Stimulated activated CD4-positive, alpha-beta T cell treated with anti-CD3 and anti-CD28 coated beads, Interleukin-2, amount 100 ng/mL, for 4 hours (primary cell): ENCODE measurements around the gene SOX15.
"Not testable (repeated sequence)": the region's sequence is repeated elsewhere in the genome, so short reads cannot be mapped to it uniquely, and the experiment has no call there.

Experiments used
- DNase-seq: peaks from one replicate; pipeline ENCODE4 v3.0.0-alpha.2; 2020; ENCODE audit warnings: low read depth

The SOX15 gene

DNA sequence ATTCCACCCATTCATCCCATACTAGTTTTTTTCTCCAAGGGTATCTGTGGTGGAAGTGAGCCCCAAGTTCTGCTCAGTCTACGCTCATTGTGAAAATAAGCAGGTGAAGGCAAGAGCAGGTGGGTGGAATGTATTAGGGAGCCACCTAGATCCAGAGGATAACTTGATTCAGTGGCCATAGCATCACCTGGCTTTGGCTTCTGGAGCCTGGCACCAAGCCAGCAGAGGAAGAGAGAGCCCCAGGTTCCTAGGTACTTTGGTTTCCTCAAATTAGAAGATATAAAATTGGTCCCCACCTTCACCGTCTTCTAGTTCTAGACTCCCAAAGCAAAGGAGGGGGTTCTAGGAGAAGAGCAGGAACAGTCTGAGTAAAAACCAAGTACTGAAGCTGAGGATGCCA, 20.7 kb upstream of the SOX15 start:
- DNase-seq: no peak

DNA sequence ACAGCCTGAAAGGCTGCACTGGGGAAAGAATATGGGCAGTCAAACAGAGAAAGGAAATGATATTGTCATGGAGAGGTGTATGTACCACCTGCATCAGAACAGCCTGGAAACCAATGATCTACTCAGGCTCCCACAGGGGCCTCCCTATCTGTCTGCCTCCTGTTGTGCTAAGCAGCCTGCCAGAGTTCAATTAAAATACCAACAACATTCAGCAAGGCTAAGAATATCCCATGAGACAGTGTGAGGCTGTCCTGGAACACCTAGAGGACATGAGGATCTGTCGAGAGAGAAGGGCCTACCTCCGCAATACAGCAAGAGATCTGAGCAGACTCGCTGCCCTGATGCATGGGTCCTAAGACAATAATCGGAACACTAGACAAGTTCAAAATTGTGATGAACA, 16.4 kb upstream of the SOX15 start:
- no peak for DNase-seq

DNA sequence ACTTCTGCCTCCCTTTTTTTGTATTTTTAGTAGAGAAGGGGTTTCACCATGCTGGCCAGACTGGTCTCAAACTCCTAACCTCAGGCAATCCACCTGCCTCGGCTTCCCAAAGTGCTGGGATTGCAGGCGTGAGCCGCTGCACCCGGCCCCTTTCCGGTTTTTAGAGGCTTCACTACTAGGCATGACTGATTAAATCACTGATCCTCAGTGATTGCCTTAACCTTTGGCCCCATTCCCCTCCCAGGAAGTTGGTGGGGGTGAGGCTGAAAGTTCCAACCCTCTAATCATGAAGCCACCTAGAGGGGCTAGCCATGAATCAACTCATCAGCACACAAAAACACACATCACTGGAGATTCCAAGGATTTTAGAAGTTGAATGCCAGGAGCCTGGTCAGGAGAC, 7.7 kb upstream of the SOX15 start:
- not testable (repeated sequence) for DNase-seq

DNA sequence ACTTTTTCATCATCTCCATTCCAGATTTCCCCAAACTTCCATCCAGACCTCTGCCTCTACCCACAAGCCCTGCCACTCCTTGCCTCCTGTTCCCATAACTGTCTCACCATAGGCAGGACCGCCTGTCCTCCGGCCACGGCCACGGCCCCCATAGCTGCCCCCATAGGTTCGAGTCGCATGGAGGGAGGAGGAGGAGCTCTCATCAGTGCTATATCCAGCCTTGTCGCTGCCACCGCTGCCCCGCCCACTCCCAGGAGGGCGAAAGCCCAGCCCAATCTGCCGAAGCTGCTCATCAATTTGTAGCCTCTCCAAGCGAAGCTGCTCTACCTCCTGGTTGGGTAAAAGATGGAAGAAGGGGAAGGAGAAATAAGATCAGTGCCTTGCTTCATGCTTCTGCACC, 3.4 kb upstream of the SOX15 start:
- DNase-seq: no peak

DNA sequence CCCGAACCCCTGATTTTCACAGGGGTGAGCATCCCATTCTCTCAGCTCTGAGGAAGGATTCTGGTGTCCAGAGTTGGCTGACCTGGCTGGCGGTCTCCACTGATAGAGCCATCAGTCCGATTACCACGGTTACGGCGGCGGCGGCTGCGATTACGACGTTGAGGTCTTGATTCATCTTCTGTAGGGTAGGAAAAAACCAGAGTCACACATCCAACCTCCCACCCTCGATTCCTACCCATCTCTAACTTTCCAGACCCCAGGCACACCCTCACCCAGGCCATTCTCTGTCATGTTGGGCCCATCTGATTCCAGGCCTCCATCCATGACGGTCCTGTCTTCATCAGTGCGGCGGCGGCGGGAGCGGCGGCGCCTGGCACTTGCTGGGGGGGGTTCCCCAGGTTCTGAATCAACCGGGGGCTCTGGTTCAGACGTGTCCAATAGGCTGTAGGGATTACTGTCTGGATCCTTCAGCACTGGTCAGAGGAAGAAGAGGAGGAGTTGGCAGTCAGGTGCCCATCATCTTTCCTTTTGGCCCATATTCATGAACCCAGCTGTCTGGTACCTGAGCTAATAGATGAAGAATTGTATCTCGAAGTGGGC, 2.6 kb upstream of the SOX15 start:
- DNase-seq: no peak

DNA sequence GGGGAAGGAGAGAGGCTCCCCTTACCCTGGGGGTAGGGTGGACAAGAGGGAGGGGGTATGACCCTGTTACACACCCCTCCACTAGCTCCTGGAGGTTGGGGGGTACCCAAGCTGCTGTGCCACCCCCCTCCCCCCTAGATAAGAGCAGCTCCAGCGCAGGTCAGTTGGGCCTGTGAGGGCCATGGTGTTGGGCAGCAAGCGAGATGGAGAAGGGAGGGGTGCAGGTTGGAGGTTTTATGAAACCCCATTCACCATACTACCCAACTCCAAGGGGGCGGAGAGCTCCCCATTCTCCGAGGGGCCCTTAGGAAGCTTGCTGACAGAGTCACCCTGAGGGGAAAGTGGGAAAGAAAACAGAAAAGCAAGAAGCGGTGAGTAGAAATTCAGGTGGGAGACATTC, 1.7 kb upstream of the SOX15 start:
- DNase-seq: no peak

DNA sequence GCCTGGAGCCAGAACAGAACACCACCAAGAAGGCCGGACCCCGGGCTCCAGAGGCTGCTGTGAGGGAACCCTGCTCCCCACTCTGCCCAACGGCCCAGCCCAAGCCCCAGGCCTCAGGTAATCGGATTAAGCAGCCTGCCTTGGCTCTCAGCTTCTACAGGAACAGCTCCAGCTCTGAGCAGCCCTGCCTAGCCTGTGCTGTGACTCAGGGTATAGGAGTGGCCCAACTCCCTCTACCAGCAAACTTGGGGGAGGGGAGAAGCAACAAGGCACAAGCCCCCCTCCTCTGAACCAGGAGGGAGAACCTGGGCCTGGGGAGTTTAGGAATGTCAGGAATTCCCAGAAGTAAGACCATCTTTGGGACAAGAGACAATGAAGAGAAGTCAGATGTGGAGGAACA, 849 bp upstream of the SOX15 start:
- no peak for DNase-seq

DNA sequence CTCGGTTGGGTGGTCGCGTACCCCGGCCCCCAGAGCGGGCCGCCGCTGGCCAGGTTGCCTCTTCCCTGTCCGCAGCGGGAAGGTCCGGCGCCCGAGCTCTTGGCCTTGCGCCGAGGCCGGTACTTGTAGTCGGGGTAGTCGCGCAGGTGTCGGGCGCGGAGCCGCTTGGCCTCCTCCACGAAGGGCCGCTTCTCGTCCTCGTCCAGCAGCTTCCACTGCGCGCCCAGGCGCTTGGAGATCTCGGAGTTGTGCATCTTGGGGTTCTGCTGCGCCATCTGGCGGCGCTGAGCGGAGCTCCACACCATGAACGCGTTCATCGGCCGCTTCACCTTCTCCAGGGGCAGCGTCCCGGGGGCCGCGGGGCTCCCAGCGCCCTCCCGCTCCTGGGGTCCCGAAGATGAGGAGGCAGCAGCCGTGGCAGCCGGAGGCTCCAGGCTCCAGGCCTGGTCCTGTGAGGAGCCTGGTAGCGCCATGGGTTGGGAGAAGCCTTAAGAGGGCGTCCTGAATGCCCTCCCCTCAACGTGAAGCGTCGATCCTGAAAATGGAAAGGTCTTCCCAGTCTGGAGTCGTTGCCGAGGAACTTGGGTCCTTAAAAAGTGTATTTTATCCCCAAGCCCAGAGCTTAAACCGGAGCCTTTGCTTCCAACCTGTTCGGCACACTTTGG, 558 bp downstream of the SOX15 start:
- peak; percentile 46 for DNase-seq

DNA sequence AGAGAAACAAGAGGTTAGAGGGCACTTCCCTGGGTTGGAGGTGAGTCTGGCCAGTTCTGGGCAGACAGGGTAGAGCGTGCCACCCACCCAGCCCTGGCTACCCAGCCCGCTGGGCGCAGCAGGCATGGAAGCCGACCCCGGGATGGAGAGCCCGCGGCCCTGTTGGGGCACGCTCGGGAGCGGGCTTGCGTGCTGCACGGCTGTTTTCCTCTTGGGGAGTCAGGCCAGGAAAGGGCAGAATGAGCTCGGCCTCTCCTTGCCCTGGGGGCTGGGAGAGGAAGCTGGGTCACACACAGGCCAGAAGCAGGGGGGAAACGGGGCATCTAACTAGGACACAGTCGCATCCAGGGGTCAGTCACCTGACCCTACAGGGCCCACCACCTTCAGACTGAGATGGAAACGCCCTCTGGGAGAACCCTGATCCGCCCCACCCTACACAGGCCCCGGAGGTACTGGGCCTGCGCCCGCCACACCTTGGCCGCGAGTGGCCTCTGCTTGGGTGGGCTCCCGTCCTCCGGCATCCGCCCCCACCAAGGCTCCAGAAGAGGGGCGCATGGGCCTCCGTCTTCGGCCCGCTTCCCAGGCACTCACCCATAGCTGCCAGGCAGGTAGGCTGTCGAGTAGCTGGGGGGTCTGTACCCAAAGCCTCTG, 1.2 kb downstream of the SOX15 start:
- DNase-seq: no peak

DNA sequence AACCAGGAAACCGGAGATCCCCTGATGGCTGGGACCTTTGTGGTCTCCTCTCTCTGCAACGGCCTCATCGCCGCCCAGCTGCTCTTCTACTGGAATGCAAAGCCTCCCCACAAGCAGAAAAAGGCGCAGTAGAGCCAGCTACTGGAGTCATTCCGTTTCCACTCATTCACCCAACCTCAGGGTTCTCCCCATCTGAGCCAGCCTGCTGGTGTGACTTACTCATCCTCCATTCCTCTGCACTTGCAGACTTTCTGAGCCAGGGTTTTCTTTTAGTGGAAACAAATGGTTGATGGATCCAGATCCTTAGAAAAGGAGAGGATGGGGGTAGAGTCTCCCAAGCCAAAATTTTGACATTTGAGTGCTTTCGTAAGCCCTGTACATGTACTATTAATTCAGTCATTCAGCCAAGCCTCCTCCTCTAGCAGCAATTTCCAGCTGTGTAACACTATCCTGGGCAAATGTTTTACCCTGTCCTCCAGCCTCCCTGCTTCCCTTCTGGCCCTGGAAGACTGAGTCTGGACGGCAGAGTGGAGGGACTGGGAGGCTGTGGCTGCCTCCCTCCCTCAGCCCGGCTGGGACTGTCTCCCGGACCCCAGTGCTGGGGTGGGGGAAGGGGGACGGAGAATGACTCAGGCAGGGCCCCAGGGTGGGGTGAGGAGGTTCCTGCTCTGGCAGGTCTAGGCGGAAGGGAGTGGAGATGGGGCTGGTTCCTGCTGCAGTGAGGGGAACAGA, 2.3 kb downstream of the SOX15 start:
- no peak for DNase-seq

DNA sequence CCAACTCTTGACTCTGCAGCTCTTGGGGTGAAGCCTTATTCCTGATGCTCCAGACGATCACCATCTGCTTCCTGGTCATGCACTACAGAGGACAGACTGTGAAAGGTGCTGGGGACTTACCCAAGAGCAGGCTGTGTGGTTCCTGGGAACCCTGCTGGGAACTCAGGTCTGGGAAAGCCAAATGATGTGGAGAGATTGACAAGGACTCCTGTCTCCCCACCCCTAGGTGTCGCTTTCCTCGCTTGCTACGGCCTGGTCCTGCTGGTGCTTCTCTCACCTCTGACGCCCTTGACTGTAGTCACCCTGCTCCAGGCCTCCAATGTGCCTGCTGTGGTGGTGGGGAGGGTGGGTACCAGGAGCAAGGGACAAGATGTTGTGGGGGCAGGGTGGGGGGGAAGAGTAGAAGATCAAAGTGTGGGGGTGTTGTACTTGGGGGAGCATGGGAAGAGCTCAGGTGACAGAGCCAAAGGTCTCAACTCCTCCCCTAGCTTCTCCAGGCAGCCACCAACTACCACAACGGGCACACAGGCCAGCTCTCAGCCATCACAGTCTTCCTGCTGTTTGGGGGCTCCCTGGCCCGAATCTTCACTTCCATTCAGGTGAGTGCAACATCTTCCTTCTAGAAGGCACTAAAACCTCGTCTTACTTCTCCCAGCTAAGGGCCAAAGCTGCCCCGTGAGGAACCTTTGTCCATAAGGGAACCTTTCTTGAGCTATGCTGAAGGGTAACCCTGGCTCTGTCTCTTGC, 3.0 kb downstream of the SOX15 start:
- DNase-seq: no peak

DNA sequence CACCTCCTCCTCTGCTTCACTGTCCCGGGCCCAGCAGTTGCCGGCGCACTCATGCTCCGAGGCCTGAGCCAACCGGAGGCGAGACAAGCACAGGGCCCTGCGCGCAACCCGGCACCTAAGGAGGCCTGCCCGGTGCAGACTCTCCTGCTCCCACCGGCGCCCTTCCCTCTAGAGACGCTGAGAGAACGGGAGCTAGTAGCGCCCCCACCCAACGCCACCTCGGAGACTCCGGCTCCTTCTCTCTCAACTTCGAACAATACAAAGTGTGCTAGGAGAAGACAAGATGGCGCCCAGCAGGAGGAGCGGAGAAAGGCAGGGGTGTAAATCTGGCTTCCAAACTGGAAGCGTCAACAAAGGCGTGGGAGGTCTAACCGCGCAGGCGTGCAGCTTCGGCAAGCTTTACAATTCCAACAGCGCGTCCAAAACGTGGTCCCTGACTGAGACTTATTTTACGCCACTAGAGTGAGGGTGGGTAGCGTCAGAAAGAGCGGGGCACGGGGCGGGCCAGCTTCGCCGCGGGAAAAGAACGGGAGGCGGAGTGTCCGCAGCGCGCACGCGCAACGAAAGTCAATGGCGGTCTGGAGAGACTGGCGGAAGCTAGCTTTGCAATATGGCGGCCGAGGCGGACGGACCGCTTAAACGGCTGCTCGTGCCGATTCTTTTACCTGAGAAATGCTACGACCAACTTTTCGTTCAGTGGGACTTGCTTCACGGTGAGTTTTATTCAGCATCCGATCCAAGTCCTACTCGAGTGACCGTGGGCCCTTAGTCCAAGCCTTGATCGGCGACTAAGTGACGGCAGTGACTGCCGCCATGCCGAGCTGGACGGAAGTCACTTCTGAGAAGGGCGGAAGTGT, 6.4 kb downstream of the SOX15 start, which contains the start of gene MPDU1:
MPDU1 (plus strand) TSS at position 600 of the 857 bp plus-strand sequence; CDS start at position 611, 11 bp downstream.
- DNase-seq: peak; percentile 91

DNA sequence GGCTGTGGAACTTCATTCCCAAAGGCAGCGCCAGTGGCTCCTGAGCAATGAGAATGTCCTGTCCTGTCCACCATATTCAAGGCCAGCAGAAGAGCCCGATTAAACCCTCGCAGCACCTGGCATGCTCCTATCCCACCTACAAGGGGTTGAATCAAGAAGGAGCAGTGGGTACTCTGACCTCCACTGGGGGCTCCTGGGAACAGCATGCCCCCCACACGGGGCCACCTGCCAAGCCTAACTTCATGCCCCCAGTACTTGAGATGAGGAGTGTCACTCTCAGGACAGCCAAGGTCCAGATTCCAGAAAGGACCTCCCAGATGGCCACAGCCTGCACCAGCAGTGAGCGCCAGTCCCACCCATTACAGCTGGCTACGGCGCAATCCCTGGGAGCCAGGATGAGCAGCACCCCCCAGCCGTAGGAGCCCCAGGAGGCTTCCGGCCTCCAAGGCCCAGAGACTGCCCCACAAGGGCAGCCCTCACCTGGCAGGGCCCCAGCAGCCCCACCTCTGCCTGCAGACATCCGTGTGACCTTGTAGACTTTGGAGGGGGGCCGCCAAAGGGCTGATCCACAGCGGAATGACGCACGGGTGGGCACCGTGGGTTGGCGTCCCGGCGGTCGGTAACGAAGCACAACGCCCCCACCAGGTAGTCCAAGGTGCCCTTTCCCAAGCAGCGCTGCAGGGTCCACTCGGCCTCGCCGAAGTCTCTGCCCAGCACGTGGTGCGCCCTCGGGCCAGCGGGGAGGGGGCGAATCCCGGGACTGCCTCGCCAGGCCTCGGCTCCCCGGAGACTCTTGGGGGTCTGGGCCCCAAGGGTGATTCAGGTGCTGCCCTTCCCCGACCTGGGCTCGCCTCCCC, 7.3 kb downstream of the SOX15 start:
- no peak for DNase-seq

DNA sequence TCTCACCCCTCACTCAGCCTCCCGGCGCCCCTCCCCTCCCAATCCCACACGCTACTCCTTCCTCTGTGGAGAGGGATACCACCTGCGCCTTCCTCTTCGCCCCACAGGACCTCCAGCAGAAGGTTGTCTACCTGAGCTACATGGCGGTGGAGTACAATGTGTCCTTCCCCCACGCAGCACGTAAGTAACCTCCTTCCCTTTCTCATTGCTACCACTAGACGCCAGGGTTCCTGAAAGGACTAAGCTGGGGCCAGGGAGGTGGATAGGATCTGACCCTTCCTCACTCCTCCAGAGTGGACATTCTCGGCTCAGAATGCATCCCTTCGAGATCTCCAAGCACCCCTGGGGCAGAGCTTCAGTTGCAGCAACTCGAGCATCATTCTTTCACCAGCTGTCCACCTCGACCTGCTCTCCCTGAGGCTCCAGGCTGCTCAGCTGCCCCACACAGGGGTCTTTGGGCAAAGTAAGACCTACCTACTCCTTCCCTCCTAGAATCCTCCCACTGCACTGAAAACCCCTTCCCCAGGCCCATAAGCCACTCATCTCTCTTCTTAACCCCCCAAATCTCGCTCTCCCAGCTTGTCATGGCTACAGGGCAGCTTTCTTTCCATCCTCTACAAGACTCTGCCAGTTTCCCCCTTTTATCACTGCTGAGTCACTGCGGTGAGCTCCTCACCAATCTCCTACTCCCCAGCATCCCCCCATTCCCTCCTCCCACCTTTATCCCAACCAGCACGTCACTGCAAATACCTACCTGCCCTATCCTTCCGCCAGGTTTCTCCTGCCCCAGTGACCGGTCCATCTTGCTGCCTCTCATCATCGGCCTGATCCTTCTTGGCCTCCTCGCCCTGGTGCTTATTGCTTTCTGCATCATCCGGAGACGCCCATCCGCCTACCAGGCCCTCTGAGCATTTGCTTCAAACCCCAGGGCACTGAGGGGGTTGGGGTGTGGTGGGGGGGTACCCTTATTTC, 9.0 kb downstream of the SOX15 start:
- no peak for DNase-seq

DNA sequence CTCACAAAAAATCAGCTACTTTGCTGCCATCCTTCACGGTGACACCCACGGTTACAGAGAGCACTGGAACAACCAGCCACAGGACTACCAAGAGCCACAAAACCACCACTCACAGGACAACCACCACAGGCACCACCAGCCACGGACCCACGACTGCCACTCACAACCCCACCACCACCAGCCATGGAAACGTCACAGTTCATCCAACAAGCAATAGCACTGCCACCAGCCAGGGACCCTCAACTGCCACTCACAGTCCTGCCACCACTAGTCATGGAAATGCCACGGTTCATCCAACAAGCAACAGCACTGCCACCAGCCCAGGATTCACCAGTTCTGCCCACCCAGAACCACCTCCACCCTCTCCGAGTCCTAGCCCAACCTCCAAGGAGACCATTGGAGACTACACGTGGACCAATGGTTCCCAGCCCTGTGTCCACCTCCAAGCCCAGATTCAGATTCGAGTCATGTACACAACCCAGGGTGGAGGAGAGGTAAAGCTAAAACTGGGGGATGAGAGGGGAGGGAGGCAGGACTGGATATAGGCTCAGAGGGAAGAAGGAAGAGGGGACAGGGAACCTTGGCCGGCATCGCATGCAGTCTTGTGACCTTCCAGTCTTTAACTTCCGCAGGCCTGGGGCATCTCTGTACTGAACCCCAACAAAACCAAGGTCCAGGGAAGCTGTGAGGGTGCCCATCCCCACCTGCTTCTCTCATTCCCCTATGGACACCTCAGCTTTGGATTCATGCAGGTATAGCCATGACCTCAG, 9.9 kb downstream of the SOX15 start:
- DNase-seq: no peak

DNA sequence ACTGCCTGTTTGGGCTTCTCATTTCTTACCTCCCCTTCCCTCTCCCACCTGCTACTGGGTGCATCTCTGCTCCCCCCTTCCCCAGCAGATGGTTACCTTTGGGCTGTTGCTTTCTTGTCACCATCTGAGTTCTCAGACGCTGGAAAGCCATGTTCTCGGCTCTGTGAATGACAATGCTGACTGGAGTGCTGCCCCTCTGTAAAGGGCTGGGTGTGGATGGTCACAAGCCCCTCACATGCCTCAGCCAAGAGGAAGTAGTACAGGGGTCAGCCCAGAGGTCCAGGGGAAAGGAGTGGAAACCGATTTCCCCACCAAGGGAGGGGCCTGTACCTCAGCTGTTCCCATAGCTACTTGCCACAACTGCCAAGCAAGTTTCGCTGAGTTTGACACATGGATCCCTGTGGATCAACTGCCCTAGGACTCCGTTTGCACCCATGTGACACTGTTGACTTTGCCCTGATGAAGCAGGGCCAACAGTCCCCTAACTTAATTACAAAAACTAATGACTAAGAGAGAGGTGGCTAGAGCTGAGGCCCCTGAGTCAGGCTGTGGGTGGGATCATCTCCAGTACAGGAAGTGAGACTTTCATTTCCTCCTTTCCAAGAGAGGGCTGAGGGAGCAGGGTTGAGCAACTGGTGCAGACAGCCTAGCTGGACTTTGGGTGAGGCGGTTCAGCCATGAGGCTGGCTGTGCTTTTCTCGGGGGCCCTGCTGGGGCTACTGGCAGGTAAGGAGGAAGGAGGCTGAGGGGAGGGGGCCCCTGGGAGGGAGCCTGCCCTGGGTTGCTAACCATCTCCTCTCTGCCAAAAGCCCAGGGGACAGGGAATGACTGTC, 10.7 kb downstream of the SOX15 start, which contains the start of gene CD68:
CD68 (plus strand) TSS at position 638 of the 833 bp plus-strand sequence; CDS start at position 678, 40 bp downstream.
- peak; percentile 68 for DNase-seq
